ENCODE data around the gene PANK4.

GRCh38 chr1:2465371-2466269 lies 60.8 kb downstream of the PANK4 start:
- TF ChIP-seq POLR2A (IDR thresholded peaks at IDR 0.05; ENCODE audit: low read length) (no peak), GATA1 (IDR thresholded peaks at IDR 0.05; ENCODE audit: low read depth, low read length) (no peak)

All from erythroblast (primary cell).